Stimulated activated CD4-positive, alpha-beta T cell treated with anti-CD3 and anti-CD28 coated beads, Interleukin-2, amount 100 ng/mL, for 4 hours (primary cell): ENCODE data around the gene SLC23A1.

Experiments used
- DNase-seq: peaks from one replicate; pipeline ENCODE4 v3.0.0-alpha.2; 2020; ENCODE audit warnings: low read depth

SLC23A1 gene

GRCh38 chr5:139407517-139407916 is 24.4 kb upstream of the SLC23A1 start:
- DNase-seq = no peak

GRCh38 chr5:139406963-139407362 is 23.9 kb upstream of the SLC23A1 start:
- DNase-seq = no peak

- no peak for DNase-seq
Observed at GRCh38 chr5:139404484-139404840, 21.4 kb upstream of the SLC23A1 start.

GRCh38 chr5:139403787-139404483 is 20.8 kb upstream of the SLC23A1 start, which contains the start of gene SPATA24:
SPATA24 (minus strand) TSS chr5:139404089; CDS start chr5:139404060, 29 bp downstream.
- peak; percentile 98 for DNase-seq

GRCh38 chr5:139403418-139403786 is 20.3 kb upstream of the SLC23A1 start:
- DNase-seq = no peak

- no peak for DNase-seq
Observed at GRCh38 chr5:139402561-139403158, 19.6 kb upstream of the SLC23A1 start.

- DNase-seq = no peak
Observed at GRCh38 chr5:139401546-139401945, 18.4 kb upstream of the SLC23A1 start.

GRCh38 chr5:139399501-139400121 is 16.5 kb upstream of the SLC23A1 start:
- no peak for DNase-seq

GRCh38 chr5:139397921-139398320 is 14.8 kb upstream of the SLC23A1 start:
- DNase-seq = no peak

GRCh38 chr5:139396691-139397090 is 13.6 kb upstream of the SLC23A1 start:
- DNase-seq = no peak

- no peak for DNase-seq
Observed at GRCh38 chr5:139395844-139396640, 12.9 kb upstream of the SLC23A1 start.

GRCh38 chr5:139394654-139395566 is 11.8 kb upstream of the SLC23A1 start, which contains the start of gene PROB1:
PROB1 (minus strand) TSS chr5:139395104; CDS start chr5:139395081, 23 bp downstream.
- DNase-seq = no peak

- DNase-seq = no peak
Observed at GRCh38 chr5:139394123-139394653, 11.1 kb upstream of the SLC23A1 start.

- no peak for DNase-seq
Observed at GRCh38 chr5:139393497-139394122, 10.5 kb upstream of the SLC23A1 start.

GRCh38 chr5:139392678-139393496 is 9.8 kb upstream of the SLC23A1 start:
- DNase-seq = peak; percentile 60

- DNase-seq = no peak
Observed at GRCh38 chr5:139392324-139392677, 9.2 kb upstream of the SLC23A1 start.

- no peak for DNase-seq
Observed at GRCh38 chr5:139391570-139392323, 8.7 kb upstream of the SLC23A1 start.

GRCh38 chr5:139390639-139391569 is 7.8 kb upstream of the SLC23A1 start:
- DNase-seq = no peak
